Mucosa of descending colon (tissue), 3 donors: ENCODE measurements around the gene FGF12. TPM values are rescaled to one million over a fixed set of nuclear protein-coding genes. Genes with fewer than 3 reads are reported as not detected.

Experiments
- ATAC-seq: fragments of 200-7000 bp; cut with Tn5 transposase; one replicate; pipeline ENCODE4 v1.9.1; 2020; ENCODE audit warnings: mild to moderate bottlenecking, moderate library complexity
- DNase-seq, 3 donors: peaks; one replicate each; pipeline ENCODE4 v3.0.0-alpha.2; 2020
- H3K36me3 ChIP-seq: fragments of 200-600 bp; one replicate; pipeline ENCODE4 v1.8.0; 2021; ENCODE audit warnings: low read depth, mild to moderate bottlenecking
- H3K4me1 ChIP-seq: fragments of 200-600 bp; one replicate; pipeline ENCODE4 v1.8.0; 2021; ENCODE audit warnings: low read depth, mild to moderate bottlenecking
- H3K4me3 ChIP-seq: fragments of 200-600 bp; one replicate; pipeline ENCODE4 v1.8.0; 2021; ENCODE audit warnings: mild to moderate bottlenecking
- H3K9me3 ChIP-seq: fragments of 200-600 bp; one replicate; pipeline ENCODE4 v1.8.0; 2021; ENCODE audit warnings: mild to moderate bottlenecking
- intact Hi-C, 2 donors: fragments of 100-400 bp; cut with DNase I in 1 of 2; cut with micrococcal nuclease in 1 of 2; formaldehyde crosslinking; loops; one replicate each; pipeline versions ENCODE4 v1.11.0 to v1.11.1; 2022; cut with DNase I, micrococcal nuclease
- total RNA-seq, 3 donors: library from RNA; stranded (reverse); fragmentation: NEBNext Ultra II Directional in 2 of 3; extraction: Animal tissue kit (Norgen Biotek cat#: 25700) in 2 of 3; gene quantifications; one replicate each; pipeline versions ENCODE4 v1.2.1 to v1.2.4, GENCODE V29; 2021 to 2023
- TF ChIP-seq, protein P1 (sequence below): fragments of 200-600 bp; IDR thresholded peaks from one replicate; pipeline ENCODE4 v1.8.0; 2022; ENCODE audit warnings: antibody characterized with exemption, mild to moderate bottlenecking
- donor health status: DM: no; HTN: no; CAD: no; lungs with moderate emphysema.
- donor health status: DM: no; HTN: no; CAD: no.
- donor health status: DM: no; HTN: yes; CAD: no.

FGF12 gene
- total RNA-seq, 3 donors from 2014 or later: 0.35 to 3.3 (median 0.58) TPM

DNA sequence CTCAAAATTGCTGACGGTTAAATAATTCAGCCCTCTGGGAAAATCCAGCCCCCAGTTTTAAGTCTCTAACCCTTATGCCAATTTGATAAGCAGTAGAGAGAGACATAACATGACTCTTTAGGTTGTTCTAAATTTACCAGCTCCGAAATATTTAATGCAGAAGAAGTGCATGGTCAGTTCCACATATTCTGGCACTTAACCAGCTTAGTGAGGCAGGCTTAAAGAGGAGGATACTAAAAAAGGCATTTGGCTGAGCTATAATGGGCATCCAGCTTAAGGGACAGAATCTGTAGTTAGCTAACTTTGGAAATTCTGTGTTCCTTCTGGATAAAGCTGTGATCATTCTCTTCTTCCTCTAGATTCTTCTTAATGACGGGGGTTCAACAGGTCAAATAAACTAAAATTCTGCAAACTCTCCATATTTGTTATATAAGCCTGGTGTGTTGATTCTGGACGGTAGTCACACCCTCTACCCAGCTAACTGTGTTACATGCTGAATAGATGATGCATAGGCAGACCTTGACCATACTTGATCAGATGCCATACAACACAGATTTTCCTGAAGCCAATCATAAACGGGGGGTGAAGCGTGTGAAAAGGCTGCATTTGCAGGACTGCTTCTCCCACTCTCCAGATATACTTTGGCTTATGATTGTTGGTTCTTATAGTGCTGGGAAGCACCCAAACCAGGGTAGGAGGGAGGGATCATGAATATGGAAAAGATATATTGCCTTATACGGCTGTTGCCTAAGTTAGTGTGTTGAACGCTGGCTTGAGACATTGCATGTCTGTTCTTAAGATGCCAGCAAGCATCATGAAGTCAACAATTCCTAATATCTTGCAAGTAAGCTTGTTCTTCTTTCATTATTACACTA, 118.4 kb downstream of the FGF12 start:
- ATAC-seq (no peak), DNase-seq (no peak)
- TF ChIP-seq, protein P1, sequence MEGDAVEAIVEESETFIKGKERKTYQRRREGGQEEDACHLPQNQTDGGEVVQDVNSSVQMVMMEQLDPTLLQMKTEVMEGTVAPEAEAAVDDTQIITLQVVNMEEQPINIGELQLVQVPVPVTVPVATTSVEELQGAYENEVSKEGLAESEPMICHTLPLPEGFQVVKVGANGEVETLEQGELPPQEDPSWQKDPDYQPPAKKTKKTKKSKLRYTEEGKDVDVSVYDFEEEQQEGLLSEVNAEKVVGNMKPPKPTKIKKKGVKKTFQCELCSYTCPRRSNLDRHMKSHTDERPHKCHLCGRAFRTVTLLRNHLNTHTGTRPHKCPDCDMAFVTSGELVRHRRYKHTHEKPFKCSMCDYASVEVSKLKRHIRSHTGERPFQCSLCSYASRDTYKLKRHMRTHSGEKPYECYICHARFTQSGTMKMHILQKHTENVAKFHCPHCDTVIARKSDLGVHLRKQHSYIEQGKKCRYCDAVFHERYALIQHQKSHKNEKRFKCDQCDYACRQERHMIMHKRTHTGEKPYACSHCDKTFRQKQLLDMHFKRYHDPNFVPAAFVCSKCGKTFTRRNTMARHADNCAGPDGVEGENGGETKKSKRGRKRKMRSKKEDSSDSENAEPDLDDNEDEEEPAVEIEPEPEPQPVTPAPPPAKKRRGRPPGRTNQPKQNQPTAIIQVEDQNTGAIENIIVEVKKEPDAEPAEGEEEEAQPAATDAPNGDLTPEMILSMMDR: no peak
- intact Hi-C loops: no loop called here
- H3K36me3 ChIP-seq: no peaks in the 10 kb centered on the region
- H3K9me3 ChIP-seq: no peaks in the 10 kb centered on the region
- no peaks in the 10 kb centered on the region for H3K4me1 ChIP-seq
- H3K4me3 ChIP-seq: no peak overlapping the region

DNA sequence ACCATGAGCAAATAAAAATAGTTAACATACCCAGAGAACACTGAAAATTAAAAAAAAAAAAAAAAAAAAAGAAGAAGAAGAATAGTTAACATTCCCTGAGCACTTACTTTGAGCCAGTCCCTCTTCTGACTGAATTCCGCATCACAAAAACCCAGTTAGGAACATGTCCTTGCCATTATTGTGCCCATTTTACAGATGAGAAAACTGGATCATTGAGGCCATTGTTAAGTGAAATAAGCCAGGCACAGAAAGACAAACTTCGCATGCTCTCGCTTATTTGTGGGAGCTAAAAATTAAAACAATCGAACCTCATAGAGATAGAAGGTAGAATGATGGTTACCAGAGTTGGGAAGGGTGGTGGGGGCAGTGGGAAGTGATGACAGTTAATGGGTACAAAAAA, 119.5 kb downstream of the FGF12 start:
- ATAC-seq (no peak), DNase-seq (no peak)
- H3K4me1 ChIP-seq: no peaks in the 10 kb centered on the region
- H3K4me3 ChIP-seq: no peak overlapping the region
- H3K36me3 ChIP-seq: no peaks in the 10 kb centered on the region
- TF ChIP-seq, protein P1: no peak
- intact Hi-C loops: no loop called here
- peaks cover 7% of the 10 kb centered on the region for H3K9me3 ChIP-seq

DNA sequence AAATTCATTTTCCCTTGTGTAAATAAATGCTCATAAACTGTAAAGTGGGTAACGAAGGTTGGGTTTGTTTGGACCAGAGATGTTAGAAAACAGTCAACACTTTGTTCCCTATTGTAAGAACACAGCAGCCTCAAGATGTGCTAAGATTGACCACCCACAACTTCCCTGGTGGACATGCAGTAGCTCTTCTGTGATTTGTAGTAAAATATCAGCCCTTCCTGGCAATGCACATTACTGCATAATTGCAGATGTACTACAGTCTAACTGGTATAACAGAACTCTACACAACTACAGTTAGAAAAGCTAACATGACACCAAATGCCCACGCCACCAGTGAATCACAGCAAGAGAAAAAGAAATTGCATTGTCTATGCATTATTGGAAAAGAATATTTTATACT, 129.4 kb downstream of the FGF12 start:
- no peaks in the 10 kb centered on the region for H3K9me3 ChIP-seq
- no peaks in the 10 kb centered on the region for H3K4me1 ChIP-seq
- no peaks in the 10 kb centered on the region for H3K36me3 ChIP-seq
- DNase-seq: no peak
- TF ChIP-seq, protein P1: no peak
- no peak for ATAC-seq
- H3K4me3 ChIP-seq: no peak overlapping the region
- intact Hi-C loops: no loop called here

DNA sequence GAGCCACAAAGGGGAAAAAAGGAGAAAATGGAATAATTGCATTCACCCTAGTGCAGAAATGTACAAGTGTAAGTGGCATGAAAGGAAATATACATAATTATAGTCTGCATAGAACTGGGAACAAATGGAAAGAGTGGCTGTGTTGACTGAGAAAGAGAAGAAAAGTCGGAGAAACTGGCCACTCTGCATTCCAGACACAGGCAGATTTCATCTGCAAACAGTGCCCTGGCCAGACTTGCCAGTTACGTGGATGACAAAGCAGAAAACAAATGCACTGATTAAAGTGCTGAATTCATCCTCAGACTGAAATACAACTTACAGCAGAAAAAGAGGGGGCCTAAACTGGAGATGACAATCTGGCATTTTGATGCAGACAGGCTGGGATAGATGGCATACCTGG, 129.8 kb downstream of the FGF12 start:
- ATAC-seq (no peak), DNase-seq (no peak)
- TF ChIP-seq, protein P1: no peak
- Histone ChIP-seq H3K9me3 (no peaks in the 10 kb centered on the region), H3K36me3 (no peaks in the 10 kb centered on the region), H3K4me1 (no peaks in the 10 kb centered on the region), H3K4me3 (no peak overlapping the region)
- intact Hi-C loops: no loop called here

DNA sequence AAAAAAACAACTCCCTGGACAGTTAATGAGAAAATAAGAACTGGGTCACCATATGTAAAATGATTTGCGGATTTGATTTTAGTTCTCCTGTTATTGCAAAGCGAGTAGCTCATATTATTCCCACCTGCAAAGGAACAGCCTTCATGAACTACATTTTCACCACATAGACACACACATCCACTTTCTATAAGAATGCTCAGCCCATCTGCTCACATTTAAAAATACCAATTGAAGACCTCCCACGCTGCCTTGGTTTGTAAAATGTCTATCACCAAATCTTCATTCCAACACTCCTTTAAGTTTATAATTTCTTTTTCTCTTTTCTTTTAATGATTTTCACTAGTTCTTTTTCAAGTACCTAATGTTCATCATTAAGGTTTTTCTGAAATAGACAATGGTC, 148.6 kb downstream of the FGF12 start:
- no peak overlapping the region for H3K4me3 ChIP-seq
- no peak for ATAC-seq
- H3K36me3 ChIP-seq: no peaks in the 10 kb centered on the region
- TF ChIP-seq, protein P1: no peak
- DNase-seq: no peak
- no peaks in the 10 kb centered on the region for H3K4me1 ChIP-seq
- H3K9me3 ChIP-seq: no peaks in the 10 kb centered on the region
- intact Hi-C loops: no loop called here
